ENCODE data around the gene APOBEC2.
A peak's percentile ranks its signal among the peaks of the same experiment; 100 is the strongest.

The APOBEC2 gene

DNA sequence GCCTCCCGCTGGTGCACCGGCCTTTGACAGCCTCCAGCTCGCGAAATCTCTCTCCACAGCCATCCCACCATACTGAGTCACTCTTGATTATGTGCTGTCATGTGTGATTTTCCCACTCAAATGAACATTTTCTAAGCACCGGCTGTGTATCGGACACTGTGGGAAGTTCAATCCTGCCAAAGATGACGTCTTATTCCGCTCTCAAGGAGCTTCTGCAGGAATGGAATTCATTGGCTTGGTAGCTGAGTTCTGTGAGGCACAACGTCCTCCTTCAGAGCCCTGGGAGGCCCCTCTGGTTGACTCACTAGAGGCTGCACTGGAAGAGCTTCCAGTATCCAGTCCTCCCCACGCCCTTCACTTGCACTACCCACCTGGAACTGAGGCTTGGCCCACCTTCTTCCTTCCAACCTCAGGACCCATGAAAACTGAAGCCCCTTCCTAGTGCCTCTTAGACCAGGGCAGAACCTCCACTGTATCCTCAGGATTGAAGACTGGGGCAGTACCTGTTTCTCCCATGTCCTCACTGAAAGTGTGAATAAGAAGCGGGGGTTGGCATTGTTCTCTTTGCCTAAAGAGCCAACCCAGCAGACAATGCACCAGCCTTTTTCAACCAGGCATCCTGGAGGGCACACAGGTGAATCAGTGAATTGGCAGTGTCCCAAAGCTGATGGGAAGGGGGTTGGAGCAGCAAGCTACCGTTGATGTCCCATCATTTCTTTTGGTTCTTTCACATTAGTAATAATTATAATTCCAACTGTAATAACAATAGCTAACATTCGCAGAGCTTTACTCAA, 15.7 kb upstream of the APOBEC2 start:
- DNase-seq (ENCODE audit: low spot score): no peak

DNA sequence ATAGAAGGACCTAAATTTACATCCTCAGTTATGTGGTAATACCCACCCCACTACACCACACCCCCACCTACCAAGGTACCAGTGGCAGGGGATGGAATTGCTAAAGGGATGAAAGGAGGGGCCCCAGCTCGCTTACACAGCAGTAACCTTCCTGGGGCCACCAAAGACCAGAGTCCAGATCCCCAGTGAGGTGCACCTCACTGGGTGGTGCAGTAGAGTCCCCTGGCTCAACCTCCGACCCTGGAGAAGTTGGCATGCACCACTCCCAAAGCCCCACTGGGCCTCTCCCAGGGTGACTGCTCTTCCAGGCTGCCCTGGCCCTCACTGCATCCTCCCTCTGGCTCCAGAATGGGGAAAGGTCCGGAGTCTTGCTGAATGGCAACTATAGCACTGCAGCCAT, 14.8 kb upstream of the APOBEC2 start:
- DNase-seq (ENCODE audit: low spot score): no peak

DNA sequence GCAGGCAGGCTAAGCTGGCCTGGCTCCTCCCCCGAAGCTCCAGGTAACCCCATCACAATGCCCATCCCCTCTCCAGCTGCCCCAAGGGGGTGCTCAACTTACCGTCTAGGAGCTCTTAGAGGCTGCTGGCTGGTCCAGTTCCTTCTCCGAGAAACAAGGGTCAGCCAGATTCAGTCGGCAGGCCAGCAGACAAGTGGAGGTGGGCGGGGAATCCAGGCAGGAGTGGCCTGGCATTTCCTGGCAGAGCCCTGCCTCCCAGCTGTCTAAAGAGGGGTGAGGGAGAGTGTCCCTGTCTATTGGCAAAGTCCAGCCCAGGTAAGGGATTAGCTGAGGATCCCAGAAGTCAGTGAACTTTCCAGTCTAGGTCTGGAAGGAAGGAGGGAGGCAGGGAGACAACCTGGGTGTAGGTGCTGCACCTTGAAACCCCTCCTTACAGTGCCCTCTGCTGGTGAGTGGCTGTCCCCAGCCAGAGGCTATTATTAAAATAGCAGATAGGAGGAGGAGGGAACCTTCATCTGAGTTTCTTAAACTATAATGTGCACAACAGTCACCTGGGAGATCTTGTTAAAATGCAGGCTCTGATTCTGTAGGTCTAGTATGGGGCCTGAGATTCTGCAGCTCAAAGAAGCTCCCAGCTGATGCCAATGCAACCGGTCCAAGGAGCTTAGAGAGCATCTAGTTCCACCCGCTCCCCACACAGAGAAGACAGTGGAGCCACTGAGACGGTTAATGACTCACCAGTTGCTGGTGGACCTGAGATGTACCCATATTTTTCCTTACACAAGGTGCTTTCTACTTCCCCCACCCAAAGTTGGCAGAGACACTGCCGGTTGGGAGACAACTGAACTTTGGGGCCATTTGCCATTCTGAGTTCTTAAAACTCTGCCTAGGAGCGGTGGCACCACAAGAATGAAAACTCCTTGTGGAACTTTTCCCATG, 13.7 kb upstream of the APOBEC2 start, which contains the start of gene UNC5CL:
UNC5CL (minus strand) TSS at position 162 of the 939 bp plus-strand sequence. CDS start 4,147 bp downstream, outside the sequence.
- peak; percentile 21 for DNase-seq (ENCODE audit: low spot score)

DNA sequence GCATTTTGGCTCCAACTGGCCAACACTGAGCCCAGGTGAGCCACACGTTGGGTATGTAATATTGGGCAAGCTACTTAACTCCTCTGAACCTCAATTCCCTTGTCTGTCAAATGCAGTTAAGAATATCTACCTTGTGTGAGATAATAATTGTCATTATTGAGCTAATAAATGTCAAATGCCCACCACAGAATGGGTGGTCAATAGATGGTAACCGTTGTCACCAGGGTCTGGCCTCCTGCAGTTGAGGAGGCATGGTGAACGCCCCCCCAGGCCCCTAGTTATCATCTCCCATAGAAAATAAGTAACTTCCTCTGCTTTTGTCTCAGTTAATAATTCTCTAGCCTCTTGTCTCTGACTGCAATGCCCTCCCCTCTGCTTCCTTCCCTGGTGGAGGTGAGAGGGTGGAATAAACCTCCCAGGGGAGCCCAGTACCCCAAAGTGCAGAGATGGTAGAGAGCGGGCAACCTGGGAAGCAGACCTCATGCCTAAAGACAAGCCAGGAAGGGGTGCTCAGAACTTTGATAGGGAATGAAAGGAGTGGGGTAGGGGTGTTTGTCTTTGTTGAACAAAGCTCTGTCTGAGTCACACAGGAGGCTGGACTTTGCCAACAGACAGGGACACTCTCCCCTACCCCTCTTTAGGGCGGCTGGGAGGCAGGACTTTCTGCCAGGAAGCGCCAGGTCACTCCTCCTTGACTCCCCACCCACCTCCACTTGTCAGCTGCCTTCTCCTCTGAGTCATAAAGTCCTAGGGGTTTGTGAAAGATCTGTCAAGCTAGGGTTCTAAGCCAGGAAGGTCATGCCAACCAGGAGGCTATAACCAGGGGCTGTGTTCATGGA, 12.7 kb upstream of the APOBEC2 start:
- no peak for DNase-seq (ENCODE audit: low spot score)

DNA sequence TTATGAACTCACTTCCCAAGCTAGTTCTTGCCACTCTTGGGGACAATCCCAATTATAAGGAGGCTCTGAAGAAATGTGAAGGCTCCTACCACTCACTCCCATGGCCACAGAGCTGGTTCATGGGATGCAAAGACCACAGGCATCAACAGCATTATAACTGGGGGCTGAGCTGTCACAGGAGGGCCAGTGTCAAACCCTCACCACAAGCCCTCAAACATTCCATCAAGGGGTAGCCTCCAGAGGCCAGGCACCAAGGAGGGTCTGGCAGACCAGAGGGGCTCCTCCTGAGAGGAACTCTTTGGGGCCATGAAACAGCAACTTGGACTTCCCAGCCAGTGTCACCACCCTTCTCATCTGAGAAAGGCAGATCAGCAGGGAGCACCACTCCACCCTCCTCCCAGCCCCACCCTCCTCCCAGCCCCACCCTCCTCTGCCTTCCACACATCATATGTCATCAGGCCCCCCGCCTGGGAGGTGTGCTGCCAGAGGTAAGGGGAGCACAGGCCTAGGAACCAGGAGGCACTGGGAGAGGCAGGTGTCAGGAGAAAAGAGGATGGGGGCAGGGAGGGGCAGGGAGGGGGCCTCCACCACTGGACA, 12.0 kb upstream of the APOBEC2 start:
- DNase-seq (ENCODE audit: low spot score): no peak

DNA sequence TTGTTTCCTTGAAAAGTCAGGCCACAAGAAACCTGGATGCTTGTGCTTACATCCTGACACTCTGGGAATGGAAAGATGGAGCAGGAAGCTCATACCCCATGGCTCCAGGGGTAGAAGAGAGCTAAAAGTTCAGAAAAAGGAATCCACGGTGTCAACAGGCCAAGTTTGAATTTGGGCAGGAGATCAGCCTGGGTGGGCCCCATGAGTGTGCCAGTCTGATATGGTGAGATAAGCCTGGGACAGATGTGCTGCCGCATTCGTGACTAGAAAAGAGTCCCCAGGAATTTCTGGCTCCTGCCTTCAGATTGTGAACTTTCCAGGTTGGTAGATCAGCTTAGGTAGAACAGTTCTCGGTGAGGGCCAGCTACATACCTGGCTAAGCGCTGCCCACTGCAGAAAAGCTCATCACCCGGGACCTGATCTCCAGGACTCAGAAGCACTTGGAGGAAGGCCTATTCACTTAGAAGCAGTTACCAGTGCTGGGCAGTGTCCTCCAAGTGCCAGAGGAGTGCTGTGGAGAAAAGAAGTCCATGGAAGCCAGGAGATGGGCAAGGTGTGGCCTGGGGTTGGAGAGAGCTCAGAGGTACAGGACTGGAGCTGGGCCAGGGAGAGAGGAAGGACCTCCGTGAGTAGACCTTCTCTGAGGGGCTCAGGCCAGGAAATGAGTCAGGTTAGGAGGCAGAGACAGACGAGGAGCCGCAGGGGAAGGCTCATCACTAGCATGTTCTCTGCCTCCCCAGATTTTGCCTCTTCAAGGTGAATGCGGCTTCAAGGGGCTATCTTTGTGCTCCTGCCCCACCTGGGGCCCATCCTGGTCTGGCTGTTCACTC, 10.6 kb upstream of the APOBEC2 start, which contains the start of gene TSPO2:
TSPO2 (plus strand) TSS at position 242 of the 830 bp plus-strand sequence; CDS start at position 761, 519 bp downstream.
- no peak for DNase-seq (ENCODE audit: low spot score)

DNA sequence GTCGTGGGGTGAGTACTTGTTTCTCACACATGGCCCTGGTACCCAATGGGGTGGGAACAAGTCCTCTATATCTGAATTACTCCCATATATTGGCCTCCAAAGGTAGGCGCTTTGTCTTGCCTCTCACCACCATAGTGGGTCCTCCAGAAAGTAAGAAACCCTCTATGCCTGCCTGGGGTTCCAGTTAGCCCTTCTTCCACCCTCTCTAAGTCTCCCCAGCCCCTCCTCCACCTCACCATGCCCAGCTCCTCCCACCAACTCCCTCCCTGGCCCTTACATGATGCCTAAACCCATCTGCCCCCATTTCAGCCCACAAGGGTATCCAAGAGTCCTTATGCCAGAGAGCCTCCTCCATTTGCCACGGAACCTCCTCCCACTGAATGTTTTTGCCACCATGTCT, 9.9 kb upstream of the APOBEC2 start:
- DNase-seq (ENCODE audit: low spot score): no peak

DNA sequence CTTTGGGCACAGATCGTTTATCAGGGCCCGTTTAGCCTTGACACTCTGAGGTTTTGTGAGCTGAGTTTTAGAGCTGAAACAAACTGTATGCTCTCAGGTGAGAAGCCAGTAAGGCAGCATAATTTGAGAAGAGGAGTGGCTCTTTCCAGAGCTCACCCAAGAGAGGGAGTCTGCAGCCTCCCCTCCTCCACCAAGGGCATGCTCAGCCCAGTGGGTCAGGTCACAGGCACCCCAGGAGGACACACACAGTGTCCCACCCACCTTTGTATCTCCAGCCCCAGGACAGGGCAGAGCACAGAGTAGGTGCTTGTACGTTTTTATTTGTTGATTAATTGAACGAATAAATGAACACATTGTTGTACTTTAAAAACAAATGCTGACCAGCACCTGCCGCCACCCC, 7.3 kb upstream of the APOBEC2 start:
- no peak for DNase-seq (ENCODE audit: low spot score)

DNA sequence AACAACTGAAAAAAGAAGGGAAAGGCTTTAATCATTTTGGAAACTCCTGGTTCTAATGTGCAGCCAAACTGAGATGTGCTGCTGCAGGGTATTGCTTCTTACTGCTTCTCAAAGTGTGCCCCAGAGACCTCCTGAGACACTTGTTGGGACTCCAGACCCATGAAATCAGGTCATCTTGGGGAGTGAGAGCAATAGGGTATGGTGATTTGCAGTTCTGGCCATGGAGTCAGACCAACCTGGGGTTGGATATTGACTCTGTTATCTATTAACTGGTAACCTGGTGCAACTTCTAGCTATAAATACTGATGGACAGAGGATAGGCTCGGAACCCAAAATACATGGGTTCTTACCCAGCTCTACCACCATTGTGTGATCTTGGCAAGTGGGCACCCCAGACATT, 6.9 kb upstream of the APOBEC2 start:
- DNase-seq (ENCODE audit: low spot score): no peak

DNA sequence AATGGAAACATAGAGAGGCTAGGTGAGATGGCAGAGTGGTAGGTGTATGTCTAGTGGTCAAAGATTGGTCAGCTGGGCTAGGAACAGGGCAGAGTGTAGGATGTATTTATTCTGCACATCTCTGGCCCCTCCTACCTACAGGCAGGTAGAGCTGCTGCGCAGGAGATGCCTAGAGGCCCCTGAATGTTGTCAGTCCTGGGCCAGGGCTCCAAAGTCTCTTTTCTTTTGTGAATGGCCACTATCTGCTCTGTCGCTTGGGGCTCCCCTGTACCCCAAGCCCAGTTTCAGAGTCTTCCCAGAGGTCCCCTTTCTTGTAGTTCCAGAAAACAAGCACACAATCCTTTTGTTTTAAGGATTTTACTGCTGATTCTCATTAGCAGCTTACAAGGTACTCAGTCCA, 5.7 kb upstream of the APOBEC2 start:
- DNase-seq (ENCODE audit: low spot score): no peak

DNA sequence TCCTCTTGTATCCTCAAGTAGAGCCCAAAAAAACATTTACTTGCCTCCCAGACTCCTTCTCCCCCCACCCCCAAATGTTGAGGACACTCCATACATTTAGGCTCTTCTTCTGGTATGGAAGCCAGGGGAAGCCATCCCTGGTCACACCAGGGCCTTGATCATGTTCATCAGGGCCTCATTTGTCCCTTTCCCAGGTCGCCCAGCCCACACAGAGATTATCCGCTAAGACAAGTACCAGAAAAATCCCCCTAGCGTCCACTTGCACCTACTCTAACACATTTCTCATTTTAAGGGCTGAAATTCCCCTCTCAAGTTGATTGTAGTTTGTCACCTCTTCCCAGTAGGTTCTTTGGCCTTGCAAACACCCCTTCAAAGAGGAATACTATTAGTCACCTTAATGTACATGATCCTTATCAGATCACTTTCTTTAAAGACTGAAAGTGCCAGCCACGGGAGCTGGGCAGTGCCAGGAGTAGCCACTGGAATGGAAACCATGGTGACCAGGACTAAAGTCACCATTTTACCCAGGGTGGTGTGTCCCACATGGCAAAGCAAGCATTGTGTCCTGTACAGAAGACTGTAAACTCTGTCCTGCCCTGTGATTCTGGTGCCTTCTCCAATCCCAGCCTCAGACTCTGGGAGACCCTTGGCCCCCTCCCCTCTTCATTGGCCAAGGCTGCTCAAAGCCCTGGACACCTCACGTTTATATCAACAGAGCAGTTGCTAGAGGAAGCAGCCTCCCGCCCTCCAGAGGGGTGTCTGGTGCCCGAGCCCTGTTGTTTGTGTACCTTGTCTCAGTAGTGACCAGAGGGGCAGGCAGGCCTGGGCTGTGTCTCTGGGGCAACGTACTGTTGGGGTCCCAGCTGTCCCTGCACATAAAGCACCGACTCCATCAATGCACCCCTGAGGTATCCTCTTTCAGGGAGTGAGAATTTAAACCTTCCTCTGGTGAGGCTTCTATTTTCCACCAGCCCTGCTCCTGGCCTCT, 5.0 kb upstream of the APOBEC2 start:
- no peak for DNase-seq (ENCODE audit: low spot score)

DNA sequence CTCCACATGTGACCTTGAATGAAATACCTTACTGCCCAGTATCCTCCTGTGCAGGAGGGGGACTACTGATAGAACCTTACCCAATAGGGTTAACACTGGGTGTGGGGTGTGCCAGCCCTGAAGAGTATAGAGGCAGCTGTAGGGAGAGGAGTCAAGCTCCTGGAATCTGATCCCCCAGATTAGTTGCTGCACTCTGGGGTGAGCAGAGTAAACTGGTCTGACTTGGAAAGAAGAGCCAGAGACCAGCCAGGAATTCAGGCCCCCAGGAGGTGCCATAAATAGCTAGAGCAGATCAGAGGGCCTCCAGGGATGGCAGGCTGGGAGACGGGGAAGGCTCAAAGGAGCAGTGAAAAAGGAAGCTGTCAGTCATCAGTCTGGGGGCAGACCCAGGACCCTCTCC, 3.5 kb upstream of the APOBEC2 start:
- no peak for DNase-seq (ENCODE audit: low spot score)

DNA sequence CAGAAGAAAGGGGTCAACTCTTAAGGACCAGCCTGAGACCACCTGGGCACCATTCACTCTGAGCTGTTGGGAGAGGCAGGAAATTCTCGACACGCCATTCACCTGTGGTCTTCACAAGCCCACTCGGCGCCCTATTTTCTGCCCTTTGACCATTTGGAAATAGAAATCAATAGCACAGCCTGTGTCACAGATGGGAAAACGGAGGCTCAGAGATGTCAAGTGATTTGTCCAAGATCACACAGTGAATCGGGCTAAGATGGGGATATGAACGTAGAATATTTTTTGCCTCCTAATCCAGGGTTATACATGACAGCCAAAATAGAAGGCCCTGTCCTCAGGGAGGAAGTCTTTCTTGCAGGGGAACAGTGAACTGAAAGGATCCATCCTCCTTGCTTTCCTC, 3.0 kb upstream of the APOBEC2 start:
- DNase-seq (ENCODE audit: low spot score): no peak

DNA sequence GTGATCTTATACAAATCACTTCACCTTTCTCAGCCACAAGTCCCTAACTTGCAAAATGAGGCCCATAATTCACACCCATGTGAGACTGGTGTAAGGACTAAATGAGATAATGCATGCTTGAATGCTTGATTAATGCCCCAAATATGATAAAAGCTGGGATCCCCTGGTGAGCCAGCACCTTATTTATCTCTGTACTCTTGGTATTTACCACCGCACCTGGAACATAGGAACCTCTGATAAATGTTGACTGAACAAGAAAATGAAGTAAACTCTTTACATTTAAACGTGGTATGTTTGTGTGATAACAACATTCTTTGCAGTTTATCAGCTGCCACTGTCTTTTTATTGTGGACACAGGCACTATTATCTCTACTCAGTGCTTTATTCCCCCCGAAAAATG, 2.5 kb upstream of the APOBEC2 start:
- no peak for DNase-seq (ENCODE audit: low spot score)

DNA sequence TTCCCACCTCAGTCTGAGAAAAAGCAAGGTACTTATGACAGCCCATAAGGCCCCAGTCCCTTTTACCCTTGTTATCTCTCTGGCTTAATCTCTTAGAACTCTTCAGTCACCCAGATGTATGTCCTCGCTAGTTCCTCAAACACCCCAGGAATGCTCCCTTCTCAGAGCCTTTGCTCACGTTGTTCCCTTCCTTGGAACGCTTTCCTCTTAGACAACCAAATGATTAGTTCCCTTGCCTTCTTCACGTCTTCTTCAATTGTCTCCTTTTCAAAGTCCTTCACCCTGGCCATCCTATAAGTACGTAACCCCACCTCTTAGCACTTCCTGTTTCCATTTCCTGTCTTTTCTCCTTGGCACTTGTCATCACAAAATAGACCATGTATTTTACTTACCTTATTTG, 1.1 kb upstream of the APOBEC2 start:
- DNase-seq (ENCODE audit: low spot score): no peak

DNA sequence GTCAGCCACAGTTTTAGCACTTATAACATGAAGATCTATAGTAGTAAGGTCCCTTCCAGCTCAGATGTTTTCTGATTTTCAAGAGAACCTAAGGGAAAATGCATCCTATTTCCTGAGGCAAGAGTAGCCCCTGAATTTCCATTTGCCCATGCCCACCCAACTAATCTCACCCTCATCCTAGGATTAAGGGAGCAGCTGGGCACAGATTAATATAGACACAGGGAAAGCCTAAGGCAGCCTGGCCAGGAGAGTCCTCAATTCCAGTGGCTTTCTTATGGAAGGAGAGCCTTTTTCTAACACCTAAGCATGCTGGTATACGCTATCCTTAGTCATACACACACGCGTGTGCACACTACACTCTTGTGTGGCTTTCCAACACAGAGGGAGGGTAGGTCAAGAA, 1.5 kb downstream of the APOBEC2 start:
- DNase-seq (ENCODE audit: low spot score): no peak

DNA sequence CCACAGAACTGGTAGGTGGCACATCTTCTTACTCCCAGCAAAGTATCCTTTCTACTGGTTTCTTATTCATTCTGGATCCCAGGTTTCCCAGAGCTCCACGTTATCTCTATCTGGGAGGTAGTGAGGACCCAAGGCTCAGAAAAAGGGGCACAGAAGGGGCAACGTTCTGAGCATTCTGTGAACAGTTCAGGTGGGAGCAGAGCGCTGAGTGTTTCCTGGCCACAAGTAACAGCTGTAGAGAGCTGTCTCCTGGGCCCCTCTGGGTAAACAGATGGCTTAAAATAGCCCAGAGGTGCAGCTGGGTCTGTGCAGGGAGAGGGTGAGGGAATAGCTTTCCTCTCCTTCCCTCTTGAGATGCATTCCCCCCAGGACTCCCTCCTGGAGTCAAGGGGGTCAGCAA, 2.1 kb downstream of the APOBEC2 start:
- DNase-seq (ENCODE audit: low spot score): no peak

DNA sequence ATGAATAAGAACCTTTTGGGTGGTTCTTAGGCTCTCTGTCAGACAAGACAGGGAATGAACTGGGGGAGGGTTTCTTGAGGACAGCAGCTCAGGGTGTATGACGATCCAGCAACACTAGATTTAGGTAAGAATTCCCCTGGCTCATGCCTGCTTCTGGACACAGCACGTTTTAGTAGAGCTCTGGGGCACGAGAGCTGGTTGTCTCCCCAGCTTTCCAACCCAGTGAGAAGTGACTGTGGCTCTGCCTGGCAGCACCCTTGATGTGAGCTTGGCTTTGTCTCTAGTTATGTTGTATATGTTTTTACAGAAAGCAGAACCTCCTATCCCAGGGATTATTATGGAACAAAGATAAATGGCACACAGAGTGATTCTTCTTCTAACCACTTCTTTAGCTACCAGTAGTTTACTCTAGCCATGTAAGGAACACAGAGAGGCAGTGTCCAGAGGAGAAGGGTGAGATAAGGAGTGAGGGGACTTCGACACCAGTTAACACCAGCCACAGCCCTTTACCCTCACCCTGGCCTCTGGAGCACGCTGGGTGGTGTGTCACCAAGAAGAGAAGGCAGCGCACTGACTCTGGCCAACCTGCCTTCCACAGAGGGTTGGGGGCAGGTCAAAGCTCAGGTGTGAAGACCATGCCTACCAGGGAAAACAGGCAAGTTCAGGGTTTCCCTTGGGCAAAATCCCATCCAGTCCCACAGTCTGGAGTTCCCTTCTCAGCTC, 3.9 kb downstream of the APOBEC2 start:
- DNase-seq (ENCODE audit: low spot score): no peak

DNA sequence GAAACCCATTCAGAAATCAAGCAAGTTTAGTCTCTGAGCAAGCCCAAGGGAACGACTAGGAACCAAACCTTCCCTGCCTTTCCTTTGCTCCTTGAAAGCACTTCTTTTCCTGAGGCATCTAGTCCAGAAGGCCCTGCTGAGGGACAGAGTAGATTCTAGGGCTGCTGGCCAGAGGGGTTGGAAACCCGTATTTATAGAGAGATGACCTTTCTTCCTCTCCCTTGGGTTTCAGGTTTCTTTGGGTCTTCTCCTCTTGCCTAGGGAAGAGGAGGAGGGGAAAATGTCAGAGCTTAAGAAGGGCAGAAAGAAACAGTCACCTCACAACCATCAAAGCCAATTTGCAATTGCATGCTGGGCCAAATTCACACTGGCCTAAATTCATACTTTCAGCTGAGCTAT, 5.8 kb downstream of the APOBEC2 start:
- DNase-seq (ENCODE audit: low spot score): no peak
